K562 (cell line): ENCODE data around the gene STK4. TPM values are rescaled to one million over a fixed set of nuclear protein-coding genes. Genes with fewer than 3 reads are reported as not detected.
A peak's percentile ranks its signal among the peaks of the same experiment; 100 is the strongest.

Experiments
- ATAC-seq: fragments of 200-7000 bp; cut with Tn5 transposase; 3 replicates; pipeline ENCODE4 v1.9.1; 2020; ENCODE audit warnings: moderate library complexity
- BruUV-seq: library from RNA; stranded (reverse); fragments of 400-500 nt; replicated peaks from 2 replicates; lab custom pipeline; 2021; lab: Mats Ljungman, UMichigan
- CTCF ChIA-PET: fragments of 300-600 bp; formaldehyde crosslinking; extraction: SDS; loops from one replicate; lab custom pipeline; 2021; ENCODE audit warnings: low intra/inter-chr PET ratio; lab: Yijun Ruan, JAX
- POLR2A ChIA-PET: fragments of 300-600, 350-650 bp; sonication (Branson Sonifier 250); formaldehyde crosslinking; extraction: SDS; loops from one replicate; lab custom pipeline; 2021; ENCODE audit warnings: antibody characterized with exemption, inconsistent platforms; lab: Yijun Ruan, JAX
- DNase-seq, 4 experiments: peaks; one replicate each; pipeline versions ENCODE4 v3.0.0 to v3.0.0-alpha.2; 2011 to 2018; ENCODE audit warnings: low spot score in 3 of 4, mixed read lengths in 3 of 4; ENCODE audit errors: extremely low read depth in 1 of 4
- FAIRE-seq: peaks from 2 replicates; lab custom pipeline; 2011; peaks lifted over from hg19 to GRCh38; lab: Jason Lieb, UNC
- H2AFZ ChIP-seq: 2 replicates; pipeline ENCODE4 v1.6.0; 2011; ENCODE audit warnings: low read depth, low read length, control low read depth, inconsistent platforms
- H3K27ac ChIP-seq: fragments of 200-600 bp; 3 replicates; pipeline ENCODE4 v1.8.0; 2011; ENCODE audit warnings: low read depth, mild to moderate bottlenecking, control low read depth, inconsistent platforms, low read length, moderate library complexity, mixed read lengths; ENCODE audit errors: extremely low read depth
- H3K27me3 ChIP-seq, 2 experiments: fragments of 300-600 bp in 1 of 2; 2 replicates in 1 of 2; 3 replicates in 1 of 2; pipeline versions ENCODE4 v1.6.0 to v1.8.0; 2011; ENCODE audit warnings: inconsistent platforms in 2 of 2, low read length in 2 of 2, mild to moderate bottlenecking in 1 of 2, mixed read lengths in 1 of 2, moderate library complexity in 1 of 2; ENCODE audit not compliant: control insufficient read depth in 2 of 2, insufficient read depth in 2 of 2
- H3K36me3 ChIP-seq: fragments of 300-600 bp; 3 replicates; pipeline ENCODE4 v1.8.0; 2011; ENCODE audit warnings: mild to moderate bottlenecking, low read length, inconsistent platforms; ENCODE audit not compliant: control insufficient read depth, insufficient read depth
- H3K4me1 ChIP-seq, 2 experiments: fragments of 200-600 bp in 1 of 2; replicated peaks in 1 of 2; 2 replicates in 1 of 2; 3 replicates in 1 of 2; pipeline versions ENCODE4 v1.5.1 to v1.8.0; 2011; ENCODE audit warnings: inconsistent platforms in 2 of 2, low read length in 2 of 2, mild to moderate bottlenecking in 1 of 2, mixed read lengths in 1 of 2, moderate library complexity in 1 of 2; ENCODE audit not compliant: control insufficient read depth in 2 of 2, insufficient read depth in 2 of 2
- H3K4me2 ChIP-seq: 2 replicates; pipeline ENCODE4 v1.6.1; 2011; ENCODE audit warnings: low read length, control low read depth, inconsistent platforms, mixed read lengths; ENCODE audit not compliant: insufficient read depth
- H3K4me3 ChIP-seq: fragments of 200-600 bp; sonication (generic), shearing (Covaris generic); 2 replicates; pipeline ENCODE4 v1.5.1; 2016; ENCODE audit warnings: control low read depth, inconsistent platforms
- H3K79me2 ChIP-seq: fragments of 200-600 bp; 3 replicates; pipeline ENCODE4 v1.8.0; 2011; ENCODE audit warnings: low read length, inconsistent platforms; ENCODE audit not compliant: control insufficient read depth, insufficient read depth
- H3K9ac ChIP-seq, 2 experiments: 2 replicates each; pipeline versions ENCODE4 v1.6.0 to v1.6.1; 2011; ENCODE audit warnings: low read depth in 2 of 2, low read length in 2 of 2, control low read depth in 1 of 2, inconsistent platforms in 1 of 2, mild to moderate bottlenecking in 1 of 2, mixed read lengths in 1 of 2; ENCODE audit not compliant: insufficient read depth in 1 of 2
- H3K9me1 ChIP-seq: one replicate; pipeline ENCODE4 v1.6.0; 2011; ENCODE audit warnings: inconsistent platforms, mild to moderate bottlenecking, low read length, moderate library complexity; ENCODE audit not compliant: control insufficient read depth, insufficient read depth
- H3K9me3 ChIP-seq: replicated peaks from 2 replicates; pipeline ENCODE4 v1.5.1; 2011; ENCODE audit warnings: low read depth, low read length, inconsistent platforms; ENCODE audit not compliant: control insufficient read depth, insufficient read depth
- H4K20me1 ChIP-seq: replicated peaks from 2 replicates; pipeline ENCODE4 v1.6.1; 2011; ENCODE audit warnings: low read length, inconsistent platforms, mixed read lengths; ENCODE audit not compliant: control insufficient read depth, insufficient read depth
- BCOR ChIP-seq: fragments of 450-650 bp; IDR thresholded peaks from 2 replicates; pipeline ENCODE4 v1.6.1; 2016
- BRF2 ChIP-seq: IDR thresholded peaks from 3 replicates; pipeline ENCODE4 v1.6.1; 2011; ENCODE audit warnings: borderline replicate concordance, mild to moderate bottlenecking; ENCODE audit not compliant: insufficient read length, insufficient read depth
- C11orf30 ChIP-seq: fragments of 450-650 bp; IDR thresholded peaks from 2 replicates; pipeline ENCODE4 v1.6.1; 2016; ENCODE audit warnings: low read depth, mild to moderate bottlenecking
- CBX3 ChIP-seq, 2 experiments: IDR thresholded peaks; 1 replicate in 1 of 2; 2 replicates in 1 of 2; pipeline ENCODE4 v1.6.1; 2012; ENCODE audit warnings: inconsistent platforms in 2 of 2, low read length in 2 of 2, borderline replicate concordance in 1 of 2, control low read depth in 1 of 2
- DACH1 ChIP-seq: fragments of 450-650 bp; IDR thresholded peaks from 2 replicates; pipeline ENCODE4 v1.6.1; 2018; ENCODE audit not compliant: partially characterized antibody
- DIDO1 ChIP-seq: fragments of 450-650 bp; IDR thresholded peaks from 2 replicates; pipeline ENCODE4 v1.6.1; 2016; ENCODE audit warnings: low read depth, missing biosample characterization, missing genetic modification characterization
- FOSL1 ChIP-seq: fragments of 200-800 bp; sonication (Bioruptor generic); conservative IDR thresholded peaks from 2 replicates; pipeline ENCODE4 v1.6.1; 2016; ENCODE audit warnings: missing genetic modification characterization, missing compliant biosample characterization
- HDAC1 ChIP-seq, 2 experiments: fragments of 450-650 bp; IDR thresholded peaks; 2 replicates each; pipeline ENCODE4 v1.6.1; 2016 to 2017; ENCODE audit warnings: inconsistent platforms in 1 of 2, mild to moderate bottlenecking in 1 of 2, moderate library complexity in 1 of 2
- HDAC2 ChIP-seq: fragments of 450-650 bp; IDR thresholded peaks from 2 replicates; pipeline ENCODE4 v1.6.1; 2016; ENCODE audit warnings: mild to moderate bottlenecking
- HLTF ChIP-seq: fragments of 450-650 bp; IDR thresholded peaks from 2 replicates; pipeline ENCODE4 v1.6.1; 2016
- NFE2L1 ChIP-seq: fragments of 450-650 bp; IDR thresholded peaks from 2 replicates; pipeline ENCODE4 v1.6.1; 2016; ENCODE audit warnings: missing genetic modification characterization, low read depth, mild to moderate bottlenecking, missing compliant biosample characterization, moderate library complexity, borderline replicate concordance
- SMAD4 ChIP-seq: fragments of 250-450 bp; sonication (Bioruptor Pico); conservative IDR thresholded peaks from 2 replicates; pipeline ENCODE4 v1.8.0; 2021; ENCODE audit warnings: inconsistent platforms, mild to moderate bottlenecking, moderate library complexity
- TAF9B ChIP-seq: fragments of 450-650 bp; IDR thresholded peaks from 2 replicates; pipeline ENCODE4 v1.6.1; 2018; ENCODE audit warnings: mild to moderate bottlenecking; ENCODE audit not compliant: partially characterized antibody
- ZNF184 ChIP-seq: sonication (generic); formaldehyde crosslinking; IDR thresholded peaks from 2 replicates; pipeline ENCODE4 v1.5.0; 2020; ENCODE audit warnings: missing genetic modification reagents
- ZNF354B ChIP-seq: fragments of 250-450 bp; sonication (Bioruptor Pico); IDR thresholded peaks from 2 replicates; pipeline ENCODE4 v1.4.0; 2020
- ZNF655 ChIP-seq: fragments of 250-450 bp; sonication (Bioruptor Pico); IDR thresholded peaks from 2 replicates; pipeline ENCODE4 v1.5.0; 2021
- WGBS: fragments of 100-300 bp; shearing (Covaris generic); methylation state at CpG from one replicate; pipeline ENCODE4 v1.1.6; 2016; ENCODE audit warnings: low coverage, mixed read lengths; ENCODE audit not compliant: insufficient coverage; ENCODE audit errors: missing lambda C conversion rate; 5-methylcytosine and 5-hydroxymethylcytosine counted together
- in situ Hi-C: fragments of 300-500 bp; cut with MboI; formaldehyde crosslinking; loops from 4 replicates; pipeline ENCODE4 v1.15.0; 2018; ENCODE audit warnings: inconsistent platforms, mixed read lengths
- intact Hi-C: fragments of 100-400 bp; cut with micrococcal nuclease; formaldehyde crosslinking; loops from 2 replicates; pipeline ENCODE4 v1.14.2; 2022
- polyA plus RNA-seq, 8 experiments: library from polyadenylated mRNA; depleted of rRNA in 4 of 8; stranded (reverse) in 5 of 8; unstranded in 3 of 8; fragments of >200 nt; fragmentation: Nextera tagmentation in 2 of 8; fragmentation: Illumina TruSeq in 1 of 8; extraction: Ambion mirVana in 2 of 8; extraction: Trizol in 1 of 8; gene quantifications; 2 replicates each; pipeline versions ENCODE4 v1.2.1 to v1.2.3, GENCODE V29; 2011 to 2014; ENCODE audit warnings: inconsistent platforms in 1 of 8, missing spikeins in 1 of 8
- total RNA-seq, 7 experiments: library from RNA; depleted of rRNA in 6 of 7; stranded (reverse); fragments of >200 nt in 6 of 7; fragmentation: Illumina TruSeq in 2 of 7; extraction: Trizol in 2 of 7; gene quantifications; 2 replicates each; pipeline versions ENCODE4 v1.2.1 to v1.2.3, GENCODE V29; 2011 to 2021; ENCODE audit warnings: low replicate concordance in 1 of 7
- TF ChIP-seq, protein P1 (sequence below): sonication (generic); formaldehyde crosslinking; IDR thresholded peaks from 2 replicates; pipeline ENCODE4 v1.8.0; 2023; ENCODE audit warnings: mild to moderate bottlenecking, missing genetic modification reagents

The STK4 gene
- total and polyA plus RNA-seq, 9 of the 15 experiments (the other 6 are each of a cell fraction or from before 2014, with no cell fraction given) = 11.9 to 30.6 (median 22.2) TPM

DNA sequence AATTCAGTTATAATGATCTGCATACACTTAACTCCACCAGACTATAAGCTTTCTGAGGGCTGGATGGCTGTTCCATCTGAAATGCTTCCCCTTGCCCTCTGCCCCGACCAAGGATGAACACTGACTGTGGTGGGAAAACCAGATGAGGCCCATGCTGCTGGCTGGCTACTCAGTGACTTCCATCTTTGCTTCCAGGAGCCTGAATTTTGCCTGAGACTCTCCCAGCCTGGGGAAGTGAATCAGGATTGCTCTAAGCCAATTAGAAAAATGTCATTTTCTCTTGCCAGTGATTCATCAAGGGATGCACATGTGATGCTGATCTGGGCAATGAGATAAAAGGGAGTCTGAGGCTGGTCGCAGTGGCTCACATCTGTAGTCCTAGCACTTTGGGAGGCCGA is 4.4 kb upstream of the STK4 start (continued):
- TF ChIP-seq FOSL1 (tag) = peak; percentile 83

DNA sequence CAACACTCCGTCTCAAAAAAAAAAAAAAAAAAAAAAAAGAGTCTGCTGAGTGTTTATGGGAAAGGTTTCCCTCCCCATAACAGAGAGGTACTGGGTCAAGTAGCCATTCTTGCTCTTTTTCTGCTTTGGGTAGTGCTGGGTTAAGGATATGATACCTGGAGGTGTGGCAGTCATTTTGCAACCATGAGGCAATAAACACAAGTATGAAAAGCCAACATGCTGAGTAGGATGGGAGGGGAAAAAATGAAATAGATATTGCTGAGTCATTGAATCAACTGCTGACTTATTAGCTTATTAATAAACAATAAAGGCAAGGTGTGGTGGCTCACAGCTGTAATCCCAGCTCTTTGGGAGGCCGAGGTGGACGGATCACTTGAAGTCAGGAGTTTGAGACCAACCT is 3.8 kb upstream of the STK4 start:
- ATAC-seq = no peak
- CTCF ChIA-PET = no interaction called here
- Histone ChIP-seq H3K27me3 (no peaks in the 10 kb centered on the region), H3K4me2 (no peak overlapping the region), H3K4me3 (no peak overlapping the region), H3K36me3 (peaks cover 12% of the 10 kb centered on the region), H3K9ac (no peak overlapping the region), H3K4me1 (peaks cover 34 to 52% of the 10 kb centered on the region in 2 experiments), H3K9me3 (no peaks in the 10 kb centered on the region), H2AFZ (0 out of 2 replicates have a peak overlapping the region, but pooled peaks have one; percentile 22), H4K20me1 (peaks cover 7% of the 10 kb centered on the region; the same call in 1 of the 2 replicates), H3K9me1 (no peaks in the 10 kb centered on the region), H3K79me2 (peaks cover 47% of the 10 kb centered on the region), H3K27ac (peak overlapping the region; percentile 68; the same call in 1 of the 3 replicates)
- intact Hi-C loops = no loop called here
- WGBS = 96% methylated on average over 2 of the region's 3 CpGs
- no TSS peak for BruUV-seq
- in situ Hi-C loops = no loop called here
- DNase-seq = no peak
- POLR2A ChIA-PET = interaction anchor here (0.9 to 1.3 kb wide), 3 partner anchors 9 to 45 kb away, joined by 3 read pairs; no protein-coding TSS in a partner anchor
- FAIRE-seq = no peak
- TF ChIP-seq NFE2L1 (peak; percentile 75; the same call in 1 of the 2 replicates), BCOR (peak; percentile 98), DIDO1 (no peak), HDAC2 (peak; percentile 57; the same call in 1 of the 2 replicates), ZNF354B (CRISPR knock-in tag) (no peak), DACH1 (peak; percentile 78), C11orf30 (peak; percentile 91), CBX3 (IDR thresholded peaks at IDR 0.05; ENCODE audit: borderline replicate concordance in 1 of 2, low read length in 2 of 2) (peak in 1 of 2 experiments; percentile 70; a peak in 1 of 3 replicates), ZNF184 (CRISPR knock-in tag) (no peak), BRF2 (no peak), HDAC1 (IDR thresholded peaks at IDR 0.05) (peak in 1 of 2 experiments; percentile 12; a peak in 1 of 4 replicates), TAF9B (peak; percentile 27), ZNF655 (CRISPR knock-in tag) (no peak), HLTF (peak; percentile 96), SMAD4 (CRISPR knock-in tag) (no peak)
- TF ChIP-seq, protein P1, sequence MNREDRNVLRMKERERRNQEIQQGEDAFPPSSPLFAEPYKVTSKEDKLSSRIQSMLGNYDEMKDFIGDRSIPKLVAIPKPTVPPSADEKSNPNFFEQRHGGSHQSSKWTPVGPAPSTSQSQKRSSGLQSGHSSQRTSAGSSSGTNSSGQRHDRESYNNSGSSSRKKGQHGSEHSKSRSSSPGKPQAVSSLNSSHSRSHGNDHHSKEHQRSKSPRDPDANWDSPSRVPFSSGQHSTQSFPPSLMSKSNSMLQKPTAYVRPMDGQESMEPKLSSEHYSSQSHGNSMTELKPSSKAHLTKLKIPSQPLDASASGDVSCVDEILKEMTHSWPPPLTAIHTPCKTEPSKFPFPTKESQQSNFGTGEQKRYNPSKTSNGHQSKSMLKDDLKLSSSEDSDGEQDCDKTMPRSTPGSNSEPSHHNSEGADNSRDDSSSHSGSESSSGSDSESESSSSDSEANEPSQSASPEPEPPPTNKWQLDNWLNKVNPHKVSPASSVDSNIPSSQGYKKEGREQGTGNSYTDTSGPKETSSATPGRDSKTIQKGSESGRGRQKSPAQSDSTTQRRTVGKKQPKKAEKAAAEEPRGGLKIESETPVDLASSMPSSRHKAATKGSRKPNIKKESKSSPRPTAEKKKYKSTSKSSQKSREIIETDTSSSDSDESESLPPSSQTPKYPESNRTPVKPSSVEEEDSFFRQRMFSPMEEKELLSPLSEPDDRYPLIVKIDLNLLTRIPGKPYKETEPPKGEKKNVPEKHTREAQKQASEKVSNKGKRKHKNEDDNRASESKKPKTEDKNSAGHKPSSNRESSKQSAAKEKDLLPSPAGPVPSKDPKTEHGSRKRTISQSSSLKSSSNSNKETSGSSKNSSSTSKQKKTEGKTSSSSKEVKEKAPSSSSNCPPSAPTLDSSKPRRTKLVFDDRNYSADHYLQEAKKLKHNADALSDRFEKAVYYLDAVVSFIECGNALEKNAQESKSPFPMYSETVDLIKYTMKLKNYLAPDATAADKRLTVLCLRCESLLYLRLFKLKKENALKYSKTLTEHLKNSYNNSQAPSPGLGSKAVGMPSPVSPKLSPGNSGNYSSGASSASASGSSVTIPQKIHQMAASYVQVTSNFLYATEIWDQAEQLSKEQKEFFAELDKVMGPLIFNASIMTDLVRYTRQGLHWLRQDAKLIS (CRISPR knock-in tag) = no peak
